GM18868 (cell line): ENCODE measurements around the gene ADGRG1.
A peak's percentile ranks its signal among the peaks of the same experiment; 100 is the strongest.
"Not testable (repeated sequence)": the region's sequence is repeated elsewhere in the genome, so short reads cannot be mapped to it uniquely, and the experiment has no call there.

Experiments used
- ATAC-seq: cut with Tn5 transposase; IDR thresholded peaks from one replicate; pipeline ENCODE4 v1.9.1; 2021; ENCODE audit warnings: mild to moderate bottlenecking, moderate library complexity; ENCODE audit not compliant: unreplicated experiment

ADGRG1 gene

GRCh38 chr16:57628008-57628781 is at the start of gene ADGRG1:
Gene ADGRG1, plus strand, starts transcription at chr16:57628630. Its CDS starts 21,658 bp downstream, at chr16:57650288.
- ATAC-seq: no peak

- no peak for ATAC-seq
Measured at GRCh38 chr16:57579361-57579665, 49.1 kb upstream of the ADGRG1 start.

- ATAC-seq: no peak
Measured at GRCh38 chr16:57585051-57585687, 43.3 kb upstream of the ADGRG1 start.

- no peak for ATAC-seq
Measured at GRCh38 chr16:57588831-57589230, 39.6 kb upstream of the ADGRG1 start.

GRCh38 chr16:57589374-57589773 is 39.1 kb upstream of the ADGRG1 start:
- ATAC-seq: no peak

GRCh38 chr16:57590654-57591085 is 37.8 kb upstream of the ADGRG1 start:
- no peak for ATAC-seq

- peak; percentile 94 for ATAC-seq
Measured at GRCh38 chr16:57591086-57591869, 37.2 kb upstream of the ADGRG1 start.

GRCh38 chr16:57591870-57592485 is 36.5 kb upstream of the ADGRG1 start:
- no peak for ATAC-seq

- peak; percentile 39 for ATAC-seq
Measured at GRCh38 chr16:57592591-57593003, 35.8 kb upstream of the ADGRG1 start.

- no peak for ATAC-seq
Measured at GRCh38 chr16:57593021-57593420, 35.4 kb upstream of the ADGRG1 start.

- ATAC-seq: no peak
Measured at GRCh38 chr16:57593990-57594389, 34.4 kb upstream of the ADGRG1 start.

- ATAC-seq: no peak
Measured at GRCh38 chr16:57594531-57595031, 33.8 kb upstream of the ADGRG1 start.

- ATAC-seq: not testable (repeated sequence)
Measured at GRCh38 chr16:57596234-57596633, 32.2 kb upstream of the ADGRG1 start.

GRCh38 chr16:57598437-57598836 is 30.0 kb upstream of the ADGRG1 start:
- no peak for ATAC-seq

GRCh38 chr16:57600048-57600835 is 28.2 kb upstream of the ADGRG1 start:
- ATAC-seq: no peak

- ATAC-seq: no peak
Measured at GRCh38 chr16:57600952-57601580, 27.4 kb upstream of the ADGRG1 start.

GRCh38 chr16:57601801-57602478 is 26.5 kb upstream of the ADGRG1 start:
- ATAC-seq: peak; percentile 86

- ATAC-seq: no peak
Measured at GRCh38 chr16:57603115-57604024, 25.1 kb upstream of the ADGRG1 start.
